B cell (primary cell): ENCODE data around the gene ATP8B1. TPM values are rescaled to one million over a fixed set of nuclear protein-coding genes. Genes with fewer than 3 reads are reported as not detected.

Experiments used
- ATAC-seq: fragments of 200-7000 bp; cut with Tn5 transposase; one replicate; pipeline ENCODE4 v1.10.0; 2021; ENCODE audit warnings: low read depth, mild to moderate bottlenecking, moderate number of reproducible peaks, moderate library complexity
- CTCF ChIA-PET: fragments of 350-600 bp; sonication (Branson Sonifier 250); formaldehyde crosslinking; loops from one replicate; lab custom pipeline; 2021; ENCODE audit warnings: antibody characterized with exemption, inconsistent platforms; lab: Charles Lee
- POLR2A ChIA-PET: fragments of 350-600 bp; sonication (Branson Sonifier 250); formaldehyde crosslinking; loops from one replicate; lab custom pipeline; 2021; ENCODE audit warnings: antibody characterized with exemption; lab: Charles Lee
- DNase-seq: peaks from one replicate; pipeline ENCODE4 v3.0.0; 2013
- H2AFZ ChIP-seq: 2 replicates; pipeline ENCODE4 v1.6.1; 2012; ENCODE audit warnings: mild to moderate bottlenecking, low read depth, low read length; ENCODE audit not compliant: insufficient read depth, poor library complexity, severe bottlenecking
- H3K27ac ChIP-seq, 2 donors: 1 replicate in 1 of 2; 2 replicates in 1 of 2; pipeline ENCODE4 v1.5.1; 2012 to 2013; ENCODE audit warnings: low read length in 2 of 2, mild to moderate bottlenecking in 2 of 2, moderate library complexity in 1 of 2
- H3K27me3 ChIP-seq, 4 experiments: fragments of 200-600 bp in 1 of 4; sonication (generic) in 1 of 4; replicated peaks in 1 of 4; 1 replicate in 2 of 4; 2 replicates in 2 of 4; pipeline versions ENCODE4 v1.6.1 to v1.7.0; 2013 to 2016; ENCODE audit warnings: low read length in 3 of 4, mild to moderate bottlenecking in 2 of 4, mixed read lengths in 1 of 4, moderate library complexity in 1 of 4; ENCODE audit not compliant: insufficient read depth in 4 of 4, control insufficient read depth in 3 of 4; ENCODE audit errors: control extremely low read depth in 1 of 4
- H3K36me3 ChIP-seq, 2 experiments: replicated peaks in 1 of 2; 1 replicate in 1 of 2; 2 replicates in 1 of 2; pipeline versions ENCODE4 v1.6.1 to v1.7.1; 2013; ENCODE audit warnings: low read length in 1 of 2; ENCODE audit not compliant: insufficient read depth in 2 of 2, control insufficient read depth in 1 of 2; ENCODE audit errors: control extremely low read depth in 1 of 2, extremely low read depth in 1 of 2
- H3K4me1 ChIP-seq, 2 donors: fragments of 200-600 bp in 1 of 2; sonication (generic) in 1 of 2; 1 replicate in 1 of 2; 2 replicates in 1 of 2; pipeline versions ENCODE4 v1.5.1 to v1.6.1; 2013 to 2017; ENCODE audit warnings: low read length in 2 of 2; ENCODE audit not compliant: control insufficient read depth in 2 of 2, insufficient read depth in 2 of 2
- H3K4me2 ChIP-seq: replicated peaks from 2 replicates; pipeline ENCODE3; 2012; ENCODE audit warnings: mild to moderate bottlenecking, low read depth, low read length; ENCODE audit not compliant: poor library complexity, severe bottlenecking
- H3K4me3 ChIP-seq, 5 experiments: fragments of 200-600 bp in 1 of 5; sonication (generic) in 1 of 5; 1 replicate in 3 of 5; 2 replicates in 2 of 5; pipeline versions ENCODE4 v1.5.1 to v1.7.0; 2011 to 2016; ENCODE audit warnings: low read length in 4 of 5, mild to moderate bottlenecking in 4 of 5, low read depth in 2 of 5, control low read depth in 1 of 5, moderate library complexity in 1 of 5; ENCODE audit not compliant: insufficient read depth in 1 of 5; ENCODE audit errors: control extremely low read depth in 1 of 5, extremely low read depth in 1 of 5
- H3K79me2 ChIP-seq: fragments of 200-600 bp; sonication (generic); one replicate; pipeline ENCODE4 v1.6.0; 2016; ENCODE audit warnings: low read length; ENCODE audit not compliant: control insufficient read depth, insufficient read depth
- H3K9ac ChIP-seq: fragments of 200-600 bp; sonication (generic); 2 replicates; pipeline ENCODE4 v1.6.1; 2017; ENCODE audit warnings: mild to moderate bottlenecking, low read length, moderate library complexity
- H3K9me3 ChIP-seq, 3 donors: one replicate each; pipeline versions ENCODE4 v1.6.1 to v1.7.1; 2013; ENCODE audit warnings: low read length in 2 of 3; ENCODE audit not compliant: control insufficient read depth in 2 of 3, insufficient read depth in 1 of 3; ENCODE audit errors: control extremely low read depth in 1 of 3
- H4K20me1 ChIP-seq: 2 replicates; pipeline ENCODE4 v1.6.0; 2012; ENCODE audit warnings: mild to moderate bottlenecking, low read length; ENCODE audit not compliant: insufficient read depth, control insufficient read depth, poor library complexity, severe bottlenecking
- H3K27ac Mint-ChIP-seq: one replicate; pipeline ENCODE4 v1.8.0; 2021; ENCODE audit warnings: mixed read lengths
- H3K27me3 Mint-ChIP-seq: one replicate; pipeline ENCODE4 v1.8.0; 2021; ENCODE audit warnings: mixed read lengths
- H3K4me1 Mint-ChIP-seq: one replicate; pipeline ENCODE4 v1.8.0; 2021; ENCODE audit warnings: mixed read lengths
- H3K4me3 Mint-ChIP-seq: one replicate; pipeline ENCODE4 v1.8.0; 2021; ENCODE audit warnings: mixed read lengths
- H3K9me3 Mint-ChIP-seq: one replicate; pipeline ENCODE4 v1.8.0; 2022; ENCODE audit warnings: mixed read lengths; ENCODE audit not compliant: insufficient read depth
- EZH2 ChIP-seq: IDR thresholded peaks from 2 replicates; pipeline ENCODE4 v1.6.1; 2012; ENCODE audit warnings: borderline replicate concordance, low read depth, mild to moderate bottlenecking, moderate library complexity, low read length; ENCODE audit not compliant: insufficient read depth, poor library complexity, severe bottlenecking
- WGBS: methylation state at CpG from one replicate; pipeline ENCODE4 v1.1.5; 2013; ENCODE audit warnings: missing lambda C conversion rate; ENCODE audit not compliant: insufficient coverage; 5-methylcytosine and 5-hydroxymethylcytosine counted together
- intact Hi-C: fragments of 100-400 bp; cut with micrococcal nuclease; formaldehyde crosslinking; loops from one replicate; pipeline ENCODE4 v1.10.0; 2022
- polyA plus RNA-seq: library from polyadenylated mRNA; depleted of rRNA; stranded (reverse); fragments of >200 nt; gene quantifications from 2 replicates; pipeline ENCODE4 v1.2.3, GENCODE V29; 2012
- total RNA-seq, 2 donors: library from RNA; stranded (reverse); fragments of 120-200 nt in 1 of 2; gene quantifications; 1 replicate in 1 of 2; 2 replicates in 1 of 2; pipeline versions ENCODE4 v1.2.3 to v1.2.4, GENCODE V29; 2013 to 2022
- TF ChIP-seq, protein P1 (sequence below): fragments of 200-600 bp; IDR thresholded peaks from one replicate; pipeline ENCODE4 v1.8.0; 2022; ENCODE audit warnings: antibody characterized with exemption, mild to moderate bottlenecking

ATP8B1 gene
- total and polyA plus RNA-seq, 2 donors (not counting 1 experiment from before 2014, with no cell fraction given): 0.27 TPM; not detected in 1

DNA sequence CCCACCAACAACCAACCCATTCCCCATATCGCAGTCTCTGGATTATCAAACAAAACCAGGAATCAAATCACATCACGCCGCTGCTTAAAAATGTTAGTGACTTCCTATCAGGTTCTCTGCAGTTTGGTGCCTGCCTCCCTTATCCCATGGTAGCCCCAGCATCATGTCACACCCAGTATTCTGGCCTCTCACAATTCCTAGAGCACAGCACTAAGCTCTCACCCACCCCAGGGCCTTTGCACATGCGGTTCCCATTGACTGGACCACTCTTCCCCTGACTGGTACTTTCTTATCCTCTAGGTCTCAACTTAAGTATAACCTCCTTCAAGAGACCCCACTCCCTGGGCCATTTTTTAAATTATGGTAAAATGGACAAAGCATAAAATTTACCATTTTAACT is 12.8 kb downstream of the ATP8B1 start:
- ChIA-PET POLR2A (no interaction called here), CTCF (no interaction called here)
- Histone ChIP-seq H3K27me3 (no peaks in the 10 kb centered on the region), H3K4me2 (no peak overlapping the region), H3K9me3 (peaks cover 1 to 9% (median 5%) of the 10 kb centered on the region in 3 donors), H2AFZ (no peak overlapping the region), H3K9ac (no peak overlapping the region), H3K36me3 (no peaks in the 10 kb centered on the region), H3K4me3 (no peak overlapping the region), H4K20me1 (no peaks in the 10 kb centered on the region), H3K4me1 (no peaks in the 10 kb centered on the region), H3K79me2 (no peaks in the 10 kb centered on the region), H3K27ac (no peak overlapping the region)
- no peak overlapping the region for H3K27ac Mint-ChIP-seq
- no peak for TF ChIP-seq EZH2
- TF ChIP-seq, protein P1, sequence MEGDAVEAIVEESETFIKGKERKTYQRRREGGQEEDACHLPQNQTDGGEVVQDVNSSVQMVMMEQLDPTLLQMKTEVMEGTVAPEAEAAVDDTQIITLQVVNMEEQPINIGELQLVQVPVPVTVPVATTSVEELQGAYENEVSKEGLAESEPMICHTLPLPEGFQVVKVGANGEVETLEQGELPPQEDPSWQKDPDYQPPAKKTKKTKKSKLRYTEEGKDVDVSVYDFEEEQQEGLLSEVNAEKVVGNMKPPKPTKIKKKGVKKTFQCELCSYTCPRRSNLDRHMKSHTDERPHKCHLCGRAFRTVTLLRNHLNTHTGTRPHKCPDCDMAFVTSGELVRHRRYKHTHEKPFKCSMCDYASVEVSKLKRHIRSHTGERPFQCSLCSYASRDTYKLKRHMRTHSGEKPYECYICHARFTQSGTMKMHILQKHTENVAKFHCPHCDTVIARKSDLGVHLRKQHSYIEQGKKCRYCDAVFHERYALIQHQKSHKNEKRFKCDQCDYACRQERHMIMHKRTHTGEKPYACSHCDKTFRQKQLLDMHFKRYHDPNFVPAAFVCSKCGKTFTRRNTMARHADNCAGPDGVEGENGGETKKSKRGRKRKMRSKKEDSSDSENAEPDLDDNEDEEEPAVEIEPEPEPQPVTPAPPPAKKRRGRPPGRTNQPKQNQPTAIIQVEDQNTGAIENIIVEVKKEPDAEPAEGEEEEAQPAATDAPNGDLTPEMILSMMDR: no peak
- 100% methylated on average over 4 of the region's 4 CpGs for WGBS
- peaks cover 2% of the 10 kb centered on the region for H3K9me3 Mint-ChIP-seq
- H3K4me1 Mint-ChIP-seq: no peaks in the 10 kb centered on the region
- H3K27me3 Mint-ChIP-seq: no peaks in the 10 kb centered on the region
- DNase-seq: no peak
- no peak overlapping the region for H3K4me3 Mint-ChIP-seq
- intact Hi-C loops: no loop called here
- no peak for ATAC-seq

DNA sequence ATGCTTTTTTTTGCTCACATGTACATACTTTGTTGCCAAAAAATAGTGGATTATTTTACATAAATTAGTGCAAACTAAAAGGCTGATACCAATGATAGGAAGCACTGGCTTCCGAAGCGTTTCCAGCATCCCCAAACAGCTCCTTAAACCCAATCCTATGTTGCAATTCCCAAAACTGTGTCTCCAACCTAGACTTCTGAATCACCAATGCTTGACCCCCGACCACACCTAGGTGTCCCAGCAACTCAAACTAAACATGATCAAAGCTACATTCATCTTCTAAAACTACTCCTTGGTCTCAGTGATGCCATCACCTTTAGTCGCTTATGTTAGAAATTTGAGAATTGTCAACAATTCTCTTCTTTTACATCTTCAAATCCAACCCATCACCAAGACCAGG is 13.4 kb downstream of the ATP8B1 start:
- DNase-seq: no peak
- H3K27ac ChIP-seq: no peak overlapping the region
- TF ChIP-seq EZH2: no peak
- TF ChIP-seq, protein P1: no peak
- H3K4me1 ChIP-seq: no peaks in the 10 kb centered on the region
- ChIA-PET POLR2A (no interaction called here), CTCF (no interaction called here)
- H3K9ac ChIP-seq: no peak overlapping the region
- H3K27me3 ChIP-seq: no peaks in the 10 kb centered on the region
- Mint-ChIP-seq H3K4me1 (no peaks in the 10 kb centered on the region), H3K9me3 (peaks cover 2% of the 10 kb centered on the region), H3K27me3 (no peaks in the 10 kb centered on the region), H3K4me3 (no peak overlapping the region), H3K27ac (no peak overlapping the region)
- no peaks in the 10 kb centered on the region for H3K79me2 ChIP-seq
- 100% methylated on average over 3 of the region's 4 CpGs for WGBS
- ATAC-seq: no peak
- no peaks in the 10 kb centered on the region for H3K36me3 ChIP-seq
- no peaks in the 10 kb centered on the region for H4K20me1 ChIP-seq
- no peak overlapping the region for H3K4me2 ChIP-seq
- no peak overlapping the region for H3K4me3 ChIP-seq
- no peak overlapping the region for H2AFZ ChIP-seq
- H3K9me3 ChIP-seq: peaks cover 0 to 3% (median under 1%) of the 10 kb centered on the region in 3 donors
- intact Hi-C loops: no loop called here
